Effector CD4-positive, alpha-beta T cell (primary cell): Measurements from ENCODE around the gene CCIN.
A peak's percentile ranks its signal among the peaks of the same experiment; 100 is the strongest.
"Not testable (repeated sequence)": the region's sequence is repeated elsewhere in the genome, so short reads cannot be mapped to it uniquely, and the experiment has no call there.

Source experiments
- DNase-seq: peaks from one replicate; pipeline ENCODE4 v3.0.0-alpha.2; 2020

The CCIN gene

GRCh38 chr9:36161187-36161586 is 8.0 kb upstream of the CCIN start:
- DNase-seq: no peak

GRCh38 chr9:36162211-36162738 is 6.9 kb upstream of the CCIN start:
- no peak for DNase-seq

GRCh38 chr9:36163049-36163785 is 6.0 kb upstream of the CCIN start:
- DNase-seq: no peak

- DNase-seq: no peak
These were observed 5.4 kb upstream of the CCIN start for GRCh38 chr9:36163786-36164170.

- DNase-seq: no peak
These were observed 4.8 kb upstream of the CCIN start for GRCh38 chr9:36164372-36164771.

- DNase-seq: no peak
These were observed 4.2 kb upstream of the CCIN start for GRCh38 chr9:36164989-36165388.

GRCh38 chr9:36165826-36166167 is 3.4 kb upstream of the CCIN start:
- no peak for DNase-seq

- peak; percentile 75 for DNase-seq
These were observed 2.8 kb upstream of the CCIN start for GRCh38 chr9:36166168-36166927.

GRCh38 chr9:36169708-36170107 is 520 bp downstream of the CCIN start:
- no peak for DNase-seq

- no peak for DNase-seq
These were observed 1.3 kb downstream of the CCIN start for GRCh38 chr9:36170531-36170930.

GRCh38 chr9:36173861-36174260 is 4.7 kb downstream of the CCIN start:
- DNase-seq: no peak

GRCh38 chr9:36174271-36174670 is 5.1 kb downstream of the CCIN start:
- no peak for DNase-seq

- no peak for DNase-seq
These were observed 5.5 kb downstream of the CCIN start for GRCh38 chr9:36174731-36175130.

GRCh38 chr9:36175209-36175608 is 6.0 kb downstream of the CCIN start:
- not testable (repeated sequence) for DNase-seq

- not testable (repeated sequence) for DNase-seq
These were observed 7.3 kb downstream of the CCIN start for GRCh38 chr9:36176496-36176895.

- no peak for DNase-seq
These were observed 8.4 kb downstream of the CCIN start for GRCh38 chr9:36177571-36177970.

- not testable (repeated sequence) for DNase-seq
These were observed 11.1 kb downstream of the CCIN start for GRCh38 chr9:36180243-36180642.

- DNase-seq: no peak
These were observed 18.2 kb downstream of the CCIN start for GRCh38 chr9:36187414-36187813.

GRCh38 chr9:36188212-36188611 is 19.0 kb downstream of the CCIN start:
- no peak for DNase-seq

- no peak for DNase-seq
These were observed 20.8 kb downstream of the CCIN start for GRCh38 chr9:36189976-36190375.

- DNase-seq: peak; percentile 93
These were observed 21.5 kb downstream of the CCIN start, which contains the start of gene CLTA for GRCh38 chr9:36190388-36191289. Gene CLTA, plus strand, starts transcription at chr9:36190921. Its CDS starts 136 bp downstream, at chr9:36191057.

GRCh38 chr9:36191290-36191645 is 22.1 kb downstream of the CCIN start:
- DNase-seq: peak; percentile 25

- DNase-seq: no peak
These were observed 22.5 kb downstream of the CCIN start for GRCh38 chr9:36191686-36192085.
